NCI-H187 treated with DMSO at 0.1 percent for 48 hours (cell line): ENCODE measurements around the gene TRAPPC4.
"Not testable (repeated sequence)": the region's sequence is repeated elsewhere in the genome, so short reads cannot be mapped to it uniquely, and the experiment has no call there.

Source experiments
- DNase-seq: peaks from one replicate; lab custom pipeline; 2025; lab: John Stamatoyannopoulos, UW

Gene TRAPPC4, protein sequence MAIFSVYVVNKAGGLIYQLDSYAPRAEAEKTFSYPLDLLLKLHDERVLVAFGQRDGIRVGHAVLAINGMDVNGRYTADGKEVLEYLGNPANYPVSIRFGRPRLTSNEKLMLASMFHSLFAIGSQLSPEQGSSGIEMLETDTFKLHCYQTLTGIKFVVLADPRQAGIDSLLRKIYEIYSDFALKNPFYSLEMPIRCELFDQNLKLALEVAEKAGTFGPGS

GRCh38 chr11:119018074-119018938 is at the start of gene TRAPPC4, which contains the start of gene RPS25:
TRAPPC4 (plus strand) TSS chr11:119018766; CDS start chr11:119018796, 30 bp downstream.
RPS25 (minus strand) TSS chr11:119018343; CDS start chr11:119018284, 59 bp downstream.
- DNase-seq = peak; percentile 88

DNA sequence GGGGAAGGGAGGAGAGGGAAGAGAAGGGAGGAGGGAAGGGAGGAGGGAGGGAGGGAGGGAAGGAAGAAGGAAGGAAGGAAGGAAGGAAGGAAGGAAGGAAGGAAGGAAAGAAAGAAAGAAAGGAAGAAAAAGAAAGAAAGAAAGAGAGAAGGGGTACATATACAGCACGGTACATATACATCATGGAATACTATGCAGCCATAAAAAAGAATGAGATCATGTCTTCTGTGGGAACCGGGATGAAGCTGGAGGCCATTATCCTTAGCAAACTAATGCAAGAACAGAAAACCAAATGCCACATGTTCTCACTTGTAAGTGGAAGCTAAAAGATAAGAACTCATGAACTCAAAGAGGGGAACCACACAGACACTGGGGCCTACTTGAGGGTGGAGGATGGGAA is 49.1 kb upstream of the TRAPPC4 start:
- not testable (repeated sequence) for DNase-seq

- DNase-seq = no peak
These were observed 46.9 kb upstream of the TRAPPC4 start, which contains the start of gene FOXR1 for GRCh38 chr11:118971646-118972045. FOXR1 (plus strand) TSS chr11:118971761; CDS start chr11:118971932, 171 bp downstream.

- no peak for DNase-seq
These were observed 44.6 kb upstream of the TRAPPC4 start for GRCh38 chr11:118973985-118974384.

- DNase-seq = no peak
These were observed 42.5 kb upstream of the TRAPPC4 start for GRCh38 chr11:118975771-118976709.

GRCh38 chr11:118979434-118979833 is 39.1 kb upstream of the TRAPPC4 start:
- DNase-seq = no peak

DNA sequence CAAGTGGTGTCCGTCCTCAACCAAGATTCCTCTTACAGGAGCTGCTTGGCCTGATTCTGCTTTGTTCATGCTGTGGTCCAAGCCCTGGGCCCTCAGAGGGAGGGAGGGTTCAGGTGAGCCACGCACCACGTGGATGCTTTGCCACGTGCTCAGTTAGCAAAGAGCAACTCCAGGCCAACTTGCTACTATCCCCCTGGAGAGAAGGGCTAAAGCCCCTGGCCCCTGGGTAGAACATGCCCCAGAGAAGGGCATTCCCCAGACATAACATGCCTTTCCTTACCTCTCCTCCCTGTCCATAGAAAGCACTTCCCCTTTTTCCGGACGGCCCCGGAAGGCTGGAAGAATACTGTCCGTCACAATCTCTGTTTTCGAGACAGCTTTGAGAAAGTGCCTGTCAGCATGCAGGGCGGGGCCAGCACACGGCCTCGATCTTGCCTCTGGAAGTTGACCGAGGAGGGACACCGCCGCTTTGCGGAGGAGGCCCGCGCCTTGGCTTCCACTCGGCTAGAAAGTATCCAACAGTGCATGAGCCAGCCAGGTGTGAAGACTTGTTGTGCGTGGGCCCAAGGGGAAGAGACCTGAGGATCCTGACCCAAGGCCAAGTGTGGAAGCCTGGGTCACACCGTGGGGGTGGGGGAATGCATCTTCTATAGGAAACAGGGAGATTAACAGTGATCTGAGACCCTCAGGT is 38.2 kb upstream of the TRAPPC4 start:
- no peak for DNase-seq

- not testable (repeated sequence) for DNase-seq
These were observed 34.2 kb upstream of the TRAPPC4 start for GRCh38 chr11:118984337-118984736.

DNA sequence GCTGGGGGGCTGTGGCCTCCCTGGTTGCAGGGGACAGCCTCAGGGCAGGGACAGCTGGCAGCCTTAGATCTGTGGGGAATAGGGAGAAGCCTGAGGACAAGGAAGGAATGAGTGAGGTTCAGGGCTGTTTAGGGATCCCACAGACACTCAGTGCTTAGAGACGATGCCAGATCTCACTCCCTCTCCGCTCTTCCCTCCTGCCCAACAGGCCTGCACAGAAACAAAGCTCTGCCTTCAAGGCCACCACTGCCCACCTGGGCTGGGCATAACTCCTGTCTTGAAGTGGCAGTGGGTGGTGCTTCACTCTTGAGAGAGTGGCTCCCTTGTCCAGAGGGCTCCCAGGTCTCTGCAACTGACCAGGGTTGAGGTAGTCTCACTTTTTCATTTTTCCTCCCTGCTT is 33.7 kb upstream of the TRAPPC4 start:
- DNase-seq = no peak

GRCh38 chr11:118988280-118988679 is 30.3 kb upstream of the TRAPPC4 start:
- no peak for DNase-seq

DNA sequence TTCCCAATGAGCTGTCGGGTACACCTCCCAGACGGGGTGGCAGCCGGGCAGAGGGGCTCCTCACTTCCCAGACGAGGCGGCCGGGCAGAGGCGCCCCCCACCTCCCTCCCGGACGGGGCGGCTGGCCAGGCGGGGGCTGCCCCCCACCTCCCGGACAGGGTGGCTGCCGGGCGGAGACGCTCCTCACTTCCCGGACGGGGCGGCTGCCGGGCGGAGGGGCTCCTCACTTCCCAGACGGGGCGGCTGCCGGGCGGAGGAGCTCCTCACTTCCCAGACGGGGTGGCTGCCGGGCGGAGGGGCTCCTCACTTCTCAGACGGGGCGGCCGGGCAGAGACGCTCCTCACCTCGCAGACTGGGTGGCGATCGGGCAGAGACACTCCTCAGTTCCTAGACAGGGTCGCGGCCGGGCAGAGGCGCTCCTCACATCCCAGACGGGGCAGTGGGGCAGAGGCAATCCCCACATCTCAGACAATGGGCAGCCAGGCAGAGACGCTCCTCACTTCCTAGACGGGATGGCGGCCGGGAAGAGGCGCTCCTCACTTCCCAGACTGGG is 27.0 kb upstream of the TRAPPC4 start:
- DNase-seq = not testable (repeated sequence)

- DNase-seq = no peak
These were observed 21.5 kb upstream of the TRAPPC4 start for GRCh38 chr11:118996926-118997626.

DNA sequence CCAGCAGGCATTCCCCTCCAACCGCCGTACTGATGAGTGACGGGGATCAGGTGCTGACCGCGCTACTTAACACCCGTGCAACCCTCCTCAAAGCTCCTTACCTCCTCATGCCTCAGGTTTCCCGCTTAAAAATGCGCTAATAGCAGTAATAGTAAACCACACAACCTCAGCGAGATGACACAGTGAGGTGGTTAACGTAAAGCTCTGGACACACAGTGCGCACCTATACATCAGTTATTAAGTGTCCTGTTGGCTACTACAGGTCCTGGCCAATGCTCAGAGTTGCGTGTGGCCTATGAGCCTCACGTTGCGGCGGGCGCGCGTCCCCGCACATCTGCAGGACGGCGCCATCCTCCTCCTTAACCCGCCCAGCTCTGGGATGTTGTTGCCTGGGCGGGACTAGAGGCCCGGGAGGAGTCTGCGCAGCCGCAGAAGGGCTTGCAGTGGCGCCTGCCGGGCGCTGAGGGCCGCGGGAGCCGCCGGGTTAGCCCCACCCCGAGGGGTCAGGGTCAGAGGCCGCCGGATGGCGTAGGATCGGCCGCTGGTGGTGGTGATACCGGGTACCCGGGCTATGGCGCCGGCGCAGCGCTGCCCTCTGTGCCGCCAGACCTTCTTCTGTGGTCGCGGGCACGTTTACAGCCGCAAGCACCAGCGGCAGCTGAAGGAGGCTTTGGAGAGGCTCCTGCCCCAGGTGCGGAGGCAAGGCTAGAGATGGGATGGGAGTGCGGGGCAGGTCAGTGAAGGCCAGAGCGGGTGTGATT is 20.8 kb upstream of the TRAPPC4 start, which contains the start of gene CENATAC:
Gene CENATAC (plus strand): TSS at position 512 of the 761 bp plus-strand sequence. CDS start 60 bp downstream, at position 572.
- DNase-seq = peak; percentile 74

- DNase-seq = no peak
These were observed 20.2 kb upstream of the TRAPPC4 start for GRCh38 chr11:118998388-118998717.

DNA sequence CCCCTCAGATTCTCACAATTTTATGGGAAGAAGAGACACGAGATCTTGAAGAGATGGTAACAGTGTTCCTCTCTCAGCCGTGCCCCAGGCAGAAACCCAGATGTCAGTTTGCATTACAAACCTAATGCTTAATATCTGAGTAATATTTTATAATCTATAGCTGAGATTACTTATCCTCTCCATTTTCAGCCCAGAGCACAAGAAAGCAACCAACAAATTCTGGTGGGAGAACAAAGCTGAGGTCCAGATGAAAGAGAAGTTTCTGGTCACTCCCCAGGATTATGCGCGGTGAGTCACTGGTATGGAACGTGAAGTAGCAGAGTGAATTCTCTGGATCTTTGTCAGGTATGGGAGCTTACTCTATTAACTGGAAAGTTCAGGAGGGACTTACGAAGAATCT is 19.7 kb upstream of the TRAPPC4 start:
- no peak for DNase-seq

- no peak for DNase-seq
These were observed 17.7 kb upstream of the TRAPPC4 start for GRCh38 chr11:119000906-119001305.

- DNase-seq = no peak
These were observed 11.9 kb upstream of the TRAPPC4 start for GRCh38 chr11:119006656-119007055.

DNA sequence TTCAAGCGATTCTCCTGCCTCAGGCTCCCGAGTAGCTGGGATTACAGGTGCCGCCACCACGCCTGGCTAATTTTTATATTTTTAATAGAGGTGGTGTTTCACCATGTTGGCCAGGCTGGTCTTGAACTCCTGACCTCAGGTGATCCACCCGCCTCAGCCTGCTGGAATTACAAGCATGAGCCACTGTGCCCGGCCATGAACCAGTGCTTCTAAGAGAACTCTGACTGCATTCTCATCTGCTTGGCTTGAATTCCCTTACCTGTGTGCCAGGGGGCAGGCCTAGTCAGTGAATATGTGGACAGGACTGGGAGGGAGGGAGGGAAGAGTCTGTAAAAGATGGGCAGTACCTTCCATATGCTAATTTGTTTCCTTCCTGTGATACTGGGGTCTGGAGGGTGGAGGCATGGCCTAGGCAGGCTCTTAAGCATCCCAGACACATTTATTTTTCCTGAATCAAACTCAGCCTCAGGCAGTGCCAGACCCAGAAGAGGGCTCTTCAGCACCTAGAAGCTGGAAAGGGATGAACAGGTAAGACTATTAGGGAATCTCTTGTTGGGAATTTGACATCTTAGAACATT is 7.0 kb upstream of the TRAPPC4 start:
- DNase-seq = no peak

DNA sequence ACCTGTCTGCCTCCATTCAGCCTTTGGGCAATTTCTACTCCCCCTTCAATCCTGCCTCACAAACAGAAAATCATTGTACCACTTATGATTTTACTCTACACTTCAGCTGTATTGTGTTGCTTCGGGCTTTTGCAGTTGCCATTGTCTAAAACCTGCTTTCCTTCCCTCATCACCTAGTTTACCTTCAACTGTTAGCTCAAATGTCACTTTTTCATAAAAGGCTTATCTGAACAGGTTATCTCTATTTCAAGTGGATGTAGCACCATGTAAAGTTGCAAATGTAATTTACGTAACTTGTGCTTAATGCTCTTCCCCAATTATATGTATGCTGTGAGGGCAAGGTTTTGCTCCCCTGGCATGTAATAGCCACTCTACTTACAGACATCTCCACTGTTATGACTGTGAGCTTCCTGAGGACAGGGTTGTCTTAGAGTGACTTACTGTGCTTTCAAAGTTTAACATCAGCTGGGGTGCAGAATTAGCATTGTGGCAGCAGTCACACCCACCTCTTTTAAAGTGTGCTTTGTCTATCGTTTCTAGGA is 5.9 kb upstream of the TRAPPC4 start:
- no peak for DNase-seq
